HG02981 (cell line): ENCODE data around the gene LRCH2.
"Not testable (repeated sequence)": the region's sequence is repeated elsewhere in the genome, so short reads cannot be mapped to it uniquely, and the experiment has no call there.

Source experiments
- ATAC-seq: cut with Tn5 transposase; IDR thresholded peaks from one replicate; pipeline ENCODE4 v1.9.1; 2021; ENCODE audit warnings: mild to moderate bottlenecking, moderate library complexity; ENCODE audit not compliant: unreplicated experiment

The LRCH2 gene

GRCh38 chrX:115209547-115209946, 24.3 kb downstream of the LRCH2 start:
- not testable (repeated sequence) for ATAC-seq

GRCh38 chrX:115204040-115204439, 29.9 kb downstream of the LRCH2 start:
- ATAC-seq: no peak

GRCh38 chrX:115192244-115192700, 41.6 kb downstream of the LRCH2 start:
- no peak for ATAC-seq

- no peak for ATAC-seq
These were observed 42.2 kb downstream of the LRCH2 start for GRCh38 chrX:115191490-115192243.

GRCh38 chrX:115190636-115191489, 43.0 kb downstream of the LRCH2 start:
- no peak for ATAC-seq

GRCh38 chrX:115189646-115190635, 44.0 kb downstream of the LRCH2 start:
- no peak for ATAC-seq

- no peak for ATAC-seq
These were observed 44.8 kb downstream of the LRCH2 start, which contains the start of gene RBMXL3 for GRCh38 chrX:115189110-115189509. Gene RBMXL3, plus strand, starts transcription at chrX:115189410. Its CDS starts 32 bp downstream, at chrX:115189442.

- ATAC-seq: no peak
These were observed 49.9 kb downstream of the LRCH2 start for GRCh38 chrX:115183980-115184379.

GRCh38 chrX:115178473-115178872, 55.4 kb downstream of the LRCH2 start:
- ATAC-seq: no peak

- no peak for ATAC-seq
These were observed 56.0 kb downstream of the LRCH2 start for GRCh38 chrX:115177932-115178331.

- ATAC-seq: no peak
These were observed 59.3 kb downstream of the LRCH2 start for GRCh38 chrX:115174548-115174947.

GRCh38 chrX:115173181-115173580, 60.7 kb downstream of the LRCH2 start:
- no peak for ATAC-seq

GRCh38 chrX:115147220-115147619, 86.7 kb downstream of the LRCH2 start:
- ATAC-seq: no peak

- ATAC-seq: no peak
These were observed 91.8 kb downstream of the LRCH2 start for GRCh38 chrX:115142057-115142456.

GRCh38 chrX:115138040-115138439, 95.9 kb downstream of the LRCH2 start:
- ATAC-seq: no peak

GRCh38 chrX:115134382-115134781, 99.5 kb downstream of the LRCH2 start:
- no peak for ATAC-seq

GRCh38 chrX:115112411-115112810, 121.5 kb downstream of the LRCH2 start:
- no peak for ATAC-seq

GRCh38 chrX:115098897-115099296, 135.0 kb downstream of the LRCH2 start:
- no peak for ATAC-seq

GRCh38 chrX:115093191-115093590, 140.7 kb downstream of the LRCH2 start:
- no peak for ATAC-seq

- no peak for ATAC-seq
These were observed 144.5 kb downstream of the LRCH2 start for GRCh38 chrX:115089419-115089818.

GRCh38 chrX:115068896-115069295, 165.0 kb downstream of the LRCH2 start:
- no peak for ATAC-seq
